Astrocyte (in vitro differentiated cells and primary cell): Measurements from ENCODE around the gene COL4A4.

Experiments
- CTCF ChIP-seq: IDR thresholded peaks from 2 replicates; pipeline ENCODE4 v1.5.1; 2011; ENCODE audit warnings: low read depth, mild to moderate bottlenecking, inconsistent platforms, low read length, moderate library complexity; ENCODE audit not compliant: insufficient read depth
- EZH2 ChIP-seq: IDR thresholded peaks from 2 replicates; pipeline ENCODE4 v1.6.1; 2012; ENCODE audit warnings: mild to moderate bottlenecking, low read length, inconsistent platforms; ENCODE audit not compliant: insufficient read depth

- TF ChIP-seq CTCF: no peak
- no peak for TF ChIP-seq EZH2
Measured at GRCh38 chr2:227016894-227017293, 147.1 kb downstream of the COL4A4 start.
